CD4-positive, CD25-positive, alpha-beta regulatory T cell (primary cell): Measurements from ENCODE around the gene TRPM3. TPM values are rescaled to one million over a fixed set of nuclear protein-coding genes. Genes with fewer than 3 reads are reported as not detected.

Source experiments
- ATAC-seq, 2 donors: fragments of 150-1000 bp; cut with Tn5 transposase; one replicate each; pipeline ENCODE4 v1.10.0; 2021; ENCODE audit warnings: low read depth in 2 of 2, moderate number of reproducible peaks in 2 of 2, moderate library complexity in 1 of 2
- DNase-seq, 3 donors: peaks; one replicate each; pipeline versions ENCODE4 v3.0.0 to v3.0.0-alpha.2; 2012 to 2022; ENCODE audit warnings: mixed read lengths in 1 of 3
- H3K27ac ChIP-seq: one replicate; pipeline ENCODE4 v1.7.0; 2013; ENCODE audit warnings: mild to moderate bottlenecking, low read length; ENCODE audit not compliant: insufficient read depth, poor library complexity, severe bottlenecking
- H3K27me3 ChIP-seq: one replicate; pipeline ENCODE4 v1.7.0; 2013; ENCODE audit warnings: low read length; ENCODE audit not compliant: control insufficient read depth, insufficient read depth
- H3K36me3 ChIP-seq: one replicate; pipeline ENCODE4 v1.7.0; 2013; ENCODE audit warnings: mild to moderate bottlenecking, low read length, moderate library complexity; ENCODE audit not compliant: control insufficient read depth, insufficient read depth
- H3K4me1 ChIP-seq: 2 replicates; pipeline ENCODE4 v1.7.0; 2013; ENCODE audit warnings: mild to moderate bottlenecking, low read length; ENCODE audit not compliant: insufficient read depth, control insufficient read depth, poor library complexity, severe bottlenecking
- H3K4me3 ChIP-seq: one replicate; pipeline ENCODE4 v1.7.0; 2013; ENCODE audit warnings: low read depth, mild to moderate bottlenecking, low read length, moderate library complexity
- H3K9me3 ChIP-seq, 2 experiments: 1 replicate in 1 of 2; 2 replicates in 1 of 2; pipeline ENCODE4 v1.7.0; 2013; ENCODE audit warnings: low read length in 2 of 2, mild to moderate bottlenecking in 1 of 2, moderate library complexity in 1 of 2; ENCODE audit not compliant: control insufficient read depth in 2 of 2
- H3K27ac Mint-ChIP-seq, 3 donors: one replicate each; pipeline ENCODE4 v1.8.0; 2020 to 2022; ENCODE audit warnings: mild to moderate bottlenecking in 3 of 3, mixed read lengths in 3 of 3, moderate library complexity in 2 of 3
- H3K27me3 Mint-ChIP-seq: one replicate; pipeline ENCODE4 v1.8.0; 2022; ENCODE audit warnings: mild to moderate bottlenecking, mixed read lengths
- H3K36me3 Mint-ChIP-seq: one replicate; pipeline ENCODE4 v1.8.0; 2020; ENCODE audit warnings: mixed read lengths
- H3K4me1 Mint-ChIP-seq, 4 donors: one replicate each; pipeline ENCODE4 v1.8.0; 2020 to 2022; ENCODE audit warnings: mixed read lengths in 4 of 4, mild to moderate bottlenecking in 1 of 4
- H3K4me3 Mint-ChIP-seq, 4 donors: one replicate each; pipeline ENCODE4 v1.8.0; 2020 to 2022; ENCODE audit warnings: mild to moderate bottlenecking in 4 of 4, mixed read lengths in 4 of 4, moderate library complexity in 3 of 4
- H3K9me3 Mint-ChIP-seq, 7 donors: one replicate each; pipeline ENCODE4 v1.8.0; 2020 to 2022; ENCODE audit warnings: mixed read lengths in 7 of 7, mild to moderate bottlenecking in 3 of 7, moderate library complexity in 2 of 7
- polyA plus RNA-seq, 4 donors: library from polyadenylated mRNA; unstranded; fragments of 300-500 nt; fragmentation: Illumina TruSeq; gene quantifications; one replicate each; pipeline ENCODE4 v1.2.3, GENCODE V29; 2021
- total RNA-seq: library from RNA; stranded (reverse); gene quantifications from one replicate; pipeline ENCODE4 v1.2.3, GENCODE V29; 2022

Gene TRPM3
- total and polyA plus RNA-seq, 5 donors from 2014 or later: not detected

GRCh38 chr9:70840266-70840665 is 281.2 kb downstream of the TRPM3 start:
- no peaks in the 10 kb centered on the region for H3K9me3 ChIP-seq
- Mint-ChIP-seq H3K27me3 (peaks cover 7% of the 10 kb centered on the region), H3K4me3 (no peak overlapping the region), H3K9me3 (peaks cover 0 to 3% (median 0%) of the 10 kb centered on the region in 7 donors), H3K27ac (no peak overlapping the region), H3K36me3 (no peaks in the 10 kb centered on the region), H3K4me1 (no peaks in the 10 kb centered on the region)
- no peaks in the 10 kb centered on the region for H3K4me1 ChIP-seq
- H3K36me3 ChIP-seq: no peaks in the 10 kb centered on the region
- no peaks in the 10 kb centered on the region for H3K27me3 ChIP-seq
- H3K27ac ChIP-seq: no peak overlapping the region
- DNase-seq (no peak), ATAC-seq (no peak)
- no peak overlapping the region for H3K4me3 ChIP-seq

- H3K27me3 Mint-ChIP-seq: peaks cover 7% of the 10 kb centered on the region
- no peaks in the 10 kb centered on the region for H3K4me1 ChIP-seq
- no peaks in the 10 kb centered on the region for H3K36me3 ChIP-seq
- H3K4me3 Mint-ChIP-seq: no peak overlapping the region
- no peaks in the 10 kb centered on the region for H3K9me3 ChIP-seq
- DNase-seq (no peak), ATAC-seq (no peak)
- H3K4me1 Mint-ChIP-seq: no peaks in the 10 kb centered on the region
- H3K27me3 ChIP-seq: no peaks in the 10 kb centered on the region
- H3K9me3 Mint-ChIP-seq: peaks cover 0 to 2% (median 0%) of the 10 kb centered on the region in 7 donors
- H3K4me3 ChIP-seq: no peak overlapping the region
- H3K36me3 Mint-ChIP-seq: no peaks in the 10 kb centered on the region
- H3K27ac ChIP-seq: no peak overlapping the region
- no peak overlapping the region for H3K27ac Mint-ChIP-seq
Observed at GRCh38 chr9:70835323-70835722, 286.1 kb downstream of the TRPM3 start.

GRCh38 chr9:70832492-70832891 is 288.9 kb downstream of the TRPM3 start:
- ATAC-seq: no peak
- no peaks in the 10 kb centered on the region for H3K36me3 ChIP-seq
- H3K27me3 Mint-ChIP-seq: no peaks in the 10 kb centered on the region
- H3K36me3 Mint-ChIP-seq: no peaks in the 10 kb centered on the region
- H3K9me3 ChIP-seq: no peaks in the 10 kb centered on the region
- peaks cover 0 to 2% (median 0%) of the 10 kb centered on the region in 7 donors for H3K9me3 Mint-ChIP-seq
- no peaks in the 10 kb centered on the region for H3K4me1 ChIP-seq
- no peak overlapping the region for H3K27ac Mint-ChIP-seq
- no peaks in the 10 kb centered on the region for H3K4me1 Mint-ChIP-seq
- H3K4me3 ChIP-seq: no peak overlapping the region
- DNase-seq: no peak
- no peaks in the 10 kb centered on the region for H3K27me3 ChIP-seq
- H3K27ac ChIP-seq: no peak overlapping the region
- no peak overlapping the region for H3K4me3 Mint-ChIP-seq

GRCh38 chr9:70830618-70831017 is 290.8 kb downstream of the TRPM3 start:
- Mint-ChIP-seq H3K4me3 (no peak overlapping the region), H3K4me1 (no peaks in the 10 kb centered on the region), H3K27ac (no peak overlapping the region), H3K27me3 (no peaks in the 10 kb centered on the region), H3K36me3 (no peaks in the 10 kb centered on the region), H3K9me3 (peaks cover 0 to 2% (median 0%) of the 10 kb centered on the region in 7 donors)
- H3K36me3 ChIP-seq: no peaks in the 10 kb centered on the region
- H3K4me1 ChIP-seq: no peaks in the 10 kb centered on the region
- H3K27ac ChIP-seq: no peak overlapping the region
- ATAC-seq (no peak), DNase-seq (no peak)
- H3K27me3 ChIP-seq: no peaks in the 10 kb centered on the region
- no peaks in the 10 kb centered on the region for H3K9me3 ChIP-seq
- H3K4me3 ChIP-seq: no peak overlapping the region

GRCh38 chr9:70829591-70830265 is 291.7 kb downstream of the TRPM3 start:
- H3K4me3 ChIP-seq: no peak overlapping the region
- DNase-seq (no peak), ATAC-seq (no peak)
- H3K27ac ChIP-seq: no peak overlapping the region
- no peaks in the 10 kb centered on the region for H3K4me1 ChIP-seq
- no peaks in the 10 kb centered on the region for H3K36me3 Mint-ChIP-seq
- H3K27me3 Mint-ChIP-seq: no peaks in the 10 kb centered on the region
- H3K27me3 ChIP-seq: no peaks in the 10 kb centered on the region
- no peaks in the 10 kb centered on the region for H3K9me3 ChIP-seq
- H3K36me3 ChIP-seq: no peaks in the 10 kb centered on the region
- H3K9me3 Mint-ChIP-seq: peaks cover 0 to 2% (median 0%) of the 10 kb centered on the region in 7 donors
- H3K27ac Mint-ChIP-seq: no peak overlapping the region
- H3K4me3 Mint-ChIP-seq: no peak overlapping the region
- H3K4me1 Mint-ChIP-seq: no peaks in the 10 kb centered on the region

GRCh38 chr9:70826562-70826961 is 294.9 kb downstream of the TRPM3 start:
- DNase-seq (no peak), ATAC-seq (no peak)
- Histone ChIP-seq H3K4me1 (no peaks in the 10 kb centered on the region), H3K9me3 (no peaks in the 10 kb centered on the region), H3K36me3 (no peaks in the 10 kb centered on the region), H3K27ac (no peak overlapping the region), H3K27me3 (no peaks in the 10 kb centered on the region), H3K4me3 (no peak overlapping the region)
- Mint-ChIP-seq H3K4me1 (no peaks in the 10 kb centered on the region), H3K9me3 (peaks cover 0 to 1% (median 0%) of the 10 kb centered on the region in 7 donors), H3K27ac (no peak overlapping the region), H3K27me3 (no peaks in the 10 kb centered on the region), H3K4me3 (no peak overlapping the region), H3K36me3 (no peaks in the 10 kb centered on the region)

- Histone ChIP-seq H3K4me1 (no peaks in the 10 kb centered on the region), H3K36me3 (no peaks in the 10 kb centered on the region), H3K27me3 (no peaks in the 10 kb centered on the region), H3K4me3 (no peak overlapping the region), H3K9me3 (no peaks in the 10 kb centered on the region), H3K27ac (no peak overlapping the region)
- H3K4me1 Mint-ChIP-seq: no peaks in the 10 kb centered on the region
- no peaks in the 10 kb centered on the region for H3K36me3 Mint-ChIP-seq
- ATAC-seq: no peak
- no peak for DNase-seq
- no peak overlapping the region for H3K4me3 Mint-ChIP-seq
- H3K9me3 Mint-ChIP-seq: peaks cover 0 to 1% (median 0%) of the 10 kb centered on the region in 7 donors
- H3K27ac Mint-ChIP-seq: no peak overlapping the region
- H3K27me3 Mint-ChIP-seq: no peaks in the 10 kb centered on the region
Observed at GRCh38 chr9:70823284-70823683, 298.1 kb downstream of the TRPM3 start.

GRCh38 chr9:70817311-70817710 is 304.1 kb downstream of the TRPM3 start:
- ATAC-seq (no peak), DNase-seq (no peak)
- H3K36me3 Mint-ChIP-seq: no peaks in the 10 kb centered on the region
- no peak overlapping the region for H3K27ac Mint-ChIP-seq
- Histone ChIP-seq H3K36me3 (no peaks in the 10 kb centered on the region), H3K27ac (no peak overlapping the region), H3K4me3 (no peak overlapping the region), H3K4me1 (no peaks in the 10 kb centered on the region), H3K27me3 (peaks cover 1% of the 10 kb centered on the region), H3K9me3 (no peaks in the 10 kb centered on the region)
- peaks cover 0 to 2% (median 0%) of the 10 kb centered on the region in 7 donors for H3K9me3 Mint-ChIP-seq
- H3K27me3 Mint-ChIP-seq: no peaks in the 10 kb centered on the region
- H3K4me3 Mint-ChIP-seq: no peak overlapping the region
- H3K4me1 Mint-ChIP-seq: no peaks in the 10 kb centered on the region
